Pancreas (tissue), 10 donors: ENCODE measurements around the gene BANK1. TPM values are rescaled to one million over a fixed set of nuclear protein-coding genes. Genes with fewer than 3 reads are reported as not detected.

Experiments used
- ATAC-seq, 4 donors: fragments of 200-7000 bp; cut with Tn5 transposase; one replicate each; pipeline versions ENCODE4 v1.8.0 to v1.9.1; 2020; ENCODE audit warnings: mild to moderate bottlenecking in 4 of 4, moderate library complexity in 4 of 4
- DNase-seq, 6 donors: peaks; one replicate each; pipeline ENCODE4 v3.0.0-alpha.2; 2020
- FAIRE-seq: peaks from 2 replicates; lab custom pipeline; 2012; peaks lifted over from hg19 to GRCh38; lab: Jason Lieb, UNC
- H3K27ac ChIP-seq, 4 donors: fragments of 200-600 bp; sonication (generic); 1 replicate in 3 of 4; 2 replicates in 1 of 4; pipeline versions ENCODE4 v1.5.0 to v1.8.0; 2020
- H3K27me3 ChIP-seq, 4 donors: fragments of 200-600 bp; one replicate each; pipeline ENCODE4 v1.8.0; 2021
- H3K36me3 ChIP-seq, 3 donors: fragments of 200-600 bp; sonication (generic) in 1 of 3; one replicate each; pipeline versions ENCODE4 v1.5.0 to v1.8.0; 2020 to 2021
- H3K4me1 ChIP-seq, 3 donors: fragments of 200-600 bp; one replicate each; pipeline ENCODE4 v1.8.0; 2021
- H3K4me3 ChIP-seq, 4 donors: fragments of 200-600 bp; sonication (generic) in 2 of 4; one replicate each; pipeline versions ENCODE4 v1.5.0 to v1.8.0; 2020 to 2021
- H3K9me3 ChIP-seq, 4 donors: fragments of 200-600 bp; one replicate each; pipeline ENCODE4 v1.8.0; 2021
- WGBS, 2 donors: extraction: QIAGEN DNeasy Blood & Tissue Kit; methylation state at CpG; one replicate each; pipeline ENCODE4 v1.1.7; 2013; 5-methylcytosine and 5-hydroxymethylcytosine counted together
- intact Hi-C, 3 donors: fragments of 100-400 bp; cut with DNase I; formaldehyde crosslinking; loops; one replicate each; pipeline versions ENCODE4 v1.11.1 to v1.14.2; 2022
- polyA plus RNA-seq, 2 donors: library from polyadenylated mRNA; stranded (reverse); fragments of 200-250 nt; gene quantifications; one replicate each; pipeline ENCODE4 v1.2.3, GENCODE V29; 2013
- total RNA-seq, 6 donors: library from RNA; stranded (reverse); fragmentation: NEBNext Ultra II Directional in 4 of 6; extraction: Animal tissue kit (Norgen Biotek cat#: 25700) in 4 of 6; gene quantifications; one replicate each; pipeline versions ENCODE4 v1.2.1 to v1.2.4, GENCODE V29; 2021 to 2023
- TF ChIP-seq, protein P1 (sequence below), 4 donors: fragments of 200-600 bp; sonication (generic) in 3 of 4; IDR thresholded peaks; one replicate each; pipeline versions ENCODE4 v1.5.0 to v1.8.0; 2021; ENCODE audit warnings: antibody characterized with exemption in 4 of 4
- donor health status: healthy with polysubstance abuse.
- donor health status: DM: no; HTN: no; CAD: no; lungs with moderate emphysema.
- donor health status: DM: no; HTN: no; CAD: no.
- donor health status: control.
- donor health status: control.
- donor health status: Bipolar disorder and iron deficiency.
- donor health status: DM: yes; HTN: yes; CAD: no.
- donor health status: DM: no; HTN: no; CAD: no.
- donor health status: DM: no; HTN: no; CAD: no.
- donor health status: DM: yes; HTN: yes; CAD: no.

BANK1 gene
- total and polyA plus RNA-seq, 8 donors = 0.13 to 2.0 (median 0.48) TPM

DNA sequence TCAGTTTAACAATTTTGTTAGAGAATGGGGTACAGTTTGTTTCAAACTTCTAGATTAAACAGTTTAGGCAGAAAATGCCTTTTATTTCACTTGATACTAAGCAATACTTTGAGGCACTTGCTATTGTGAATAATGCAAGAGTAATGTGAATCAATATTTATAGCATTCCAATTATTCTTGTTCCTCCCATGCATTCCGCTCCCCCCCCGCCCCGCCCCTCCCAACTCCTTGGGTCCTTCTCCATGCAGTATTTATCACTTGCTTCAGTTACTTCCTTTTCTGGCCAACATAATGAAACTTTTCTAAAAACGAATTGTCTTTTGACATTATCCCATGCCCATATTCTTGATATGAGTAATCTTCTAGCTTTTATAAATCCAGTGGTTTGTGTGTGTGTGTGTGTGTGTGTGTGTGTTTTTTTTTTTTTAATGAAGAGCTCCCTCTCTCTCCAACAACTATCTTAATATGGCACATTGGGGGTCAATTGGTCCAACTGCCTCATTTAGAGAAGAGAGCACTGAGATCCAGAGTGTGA lies 1.6 kb downstream of the BANK1 start:
- 43 to 80% methylated on average over 4 of the region's 4 CpGs for WGBS, 2 donors
- no peak for ATAC-seq
- intact Hi-C loops = no loop called here
- Histone ChIP-seq H3K36me3 (no peaks in the 10 kb centered on the region), H3K4me3 (no peak overlapping the region), H3K27ac (no peak overlapping the region), H3K4me1 (no peaks in the 10 kb centered on the region), H3K9me3 (no peaks in the 10 kb centered on the region), H3K27me3 (no peaks in the 10 kb centered on the region)
- TF ChIP-seq, protein P1, sequence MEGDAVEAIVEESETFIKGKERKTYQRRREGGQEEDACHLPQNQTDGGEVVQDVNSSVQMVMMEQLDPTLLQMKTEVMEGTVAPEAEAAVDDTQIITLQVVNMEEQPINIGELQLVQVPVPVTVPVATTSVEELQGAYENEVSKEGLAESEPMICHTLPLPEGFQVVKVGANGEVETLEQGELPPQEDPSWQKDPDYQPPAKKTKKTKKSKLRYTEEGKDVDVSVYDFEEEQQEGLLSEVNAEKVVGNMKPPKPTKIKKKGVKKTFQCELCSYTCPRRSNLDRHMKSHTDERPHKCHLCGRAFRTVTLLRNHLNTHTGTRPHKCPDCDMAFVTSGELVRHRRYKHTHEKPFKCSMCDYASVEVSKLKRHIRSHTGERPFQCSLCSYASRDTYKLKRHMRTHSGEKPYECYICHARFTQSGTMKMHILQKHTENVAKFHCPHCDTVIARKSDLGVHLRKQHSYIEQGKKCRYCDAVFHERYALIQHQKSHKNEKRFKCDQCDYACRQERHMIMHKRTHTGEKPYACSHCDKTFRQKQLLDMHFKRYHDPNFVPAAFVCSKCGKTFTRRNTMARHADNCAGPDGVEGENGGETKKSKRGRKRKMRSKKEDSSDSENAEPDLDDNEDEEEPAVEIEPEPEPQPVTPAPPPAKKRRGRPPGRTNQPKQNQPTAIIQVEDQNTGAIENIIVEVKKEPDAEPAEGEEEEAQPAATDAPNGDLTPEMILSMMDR (IDR thresholded peaks at IDR 0.05) = no peak
- DNase-seq = no peak
- no peak for FAIRE-seq

DNA sequence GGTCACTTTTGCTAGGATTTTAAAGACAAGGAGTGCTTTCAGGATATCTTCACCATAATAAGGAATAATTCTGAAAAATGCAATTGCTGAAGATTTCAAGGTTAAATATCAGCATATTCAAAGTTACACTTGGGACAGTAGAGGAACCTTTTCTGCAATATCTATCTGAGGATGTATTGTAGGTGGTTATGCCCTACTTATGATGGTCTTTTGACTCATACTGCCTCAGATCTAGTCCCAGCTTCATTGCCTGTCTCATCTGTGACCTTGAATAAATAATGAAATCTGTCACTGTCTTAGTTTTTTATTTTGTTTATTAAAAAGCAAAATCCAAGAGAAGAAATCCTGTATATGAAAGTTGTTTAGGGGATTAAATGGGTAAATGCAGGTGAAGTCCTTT lies 2.9 kb downstream of the BANK1 start:
- ATAC-seq = no peak

DNA sequence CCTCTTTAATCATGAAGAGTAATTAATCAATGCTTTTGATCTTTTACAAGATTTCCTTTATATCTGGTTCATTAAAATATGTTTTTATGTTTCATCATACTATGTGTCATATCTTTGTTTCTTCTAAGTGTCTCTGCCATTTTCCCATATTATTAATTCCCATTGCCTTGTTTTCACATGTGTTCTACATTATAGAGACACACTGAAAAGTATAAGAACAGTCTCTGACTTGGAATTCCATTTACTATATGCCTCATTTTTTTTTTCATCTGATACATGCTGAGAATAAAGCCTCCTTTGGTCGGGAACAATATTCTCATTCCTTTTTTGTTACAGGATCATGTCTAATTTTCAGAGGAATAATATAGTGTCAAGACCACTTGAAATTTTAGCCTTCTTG lies 4.3 kb downstream of the BANK1 start:
- FAIRE-seq (no peak), DNase-seq (no peak), ATAC-seq (no peak)
- Histone ChIP-seq H3K27ac (no peak overlapping the region), H3K27me3 (no peaks in the 10 kb centered on the region), H3K4me3 (no peak overlapping the region), H3K36me3 (no peaks in the 10 kb centered on the region), H3K9me3 (no peaks in the 10 kb centered on the region), H3K4me1 (no peaks in the 10 kb centered on the region)
- TF ChIP-seq, protein P1 (IDR thresholded peaks at IDR 0.05) = no peak
- intact Hi-C loops = no loop called here
- 64 to 79% methylated on average over 1 of the region's 1 CpG for WGBS, 2 donors

More for the DNA sequence above, 2.9 kb downstream of the BANK1 start:
- Histone ChIP-seq H3K27me3 (no peaks in the 10 kb centered on the region), H3K36me3 (no peaks in the 10 kb centered on the region), H3K4me1 (no peaks in the 10 kb centered on the region), H3K9me3 (no peaks in the 10 kb centered on the region), H3K27ac (no peak overlapping the region), H3K4me3 (no peak overlapping the region)
- intact Hi-C loops = no loop called here
- FAIRE-seq (no peak), DNase-seq (no peak)
- TF ChIP-seq, protein P1 (IDR thresholded peaks at IDR 0.05) = no peak

- intact Hi-C loops = no loop called here
- H3K4me1 ChIP-seq = no peaks in the 10 kb centered on the region
- FAIRE-seq = no peak
- no peaks in the 10 kb centered on the region for H3K36me3 ChIP-seq
- H3K27ac ChIP-seq = no peak overlapping the region
- ATAC-seq = no peak
- DNase-seq = no peak
- no peaks in the 10 kb centered on the region for H3K9me3 ChIP-seq
- TF ChIP-seq, protein P1 (IDR thresholded peaks at IDR 0.05) = no peak
- no peaks in the 10 kb centered on the region for H3K27me3 ChIP-seq
- no peak overlapping the region for H3K4me3 ChIP-seq
Observed at GRCh38 chr4:101795704-101796103, 5.2 kb downstream of the BANK1 start.

- no peak for FAIRE-seq
- no peak for DNase-seq
- Histone ChIP-seq H3K36me3 (no peaks in the 10 kb centered on the region), H3K4me3 (no peak overlapping the region), H3K27ac (no peak overlapping the region), H3K4me1 (no peaks in the 10 kb centered on the region), H3K27me3 (no peaks in the 10 kb centered on the region), H3K9me3 (no peaks in the 10 kb centered on the region)
- 51 to 60% methylated on average over 3 of the region's 3 CpGs for WGBS, 2 donors
- TF ChIP-seq, protein P1 (IDR thresholded peaks at IDR 0.05) = no peak
- ATAC-seq = no peak
- intact Hi-C loops = no loop called here
Observed at GRCh38 chr4:101801958-101802357, 11.4 kb downstream of the BANK1 start.
